Measurements from ENCODE around the gene ZC3H14.

ZC3H14 gene

DNA sequence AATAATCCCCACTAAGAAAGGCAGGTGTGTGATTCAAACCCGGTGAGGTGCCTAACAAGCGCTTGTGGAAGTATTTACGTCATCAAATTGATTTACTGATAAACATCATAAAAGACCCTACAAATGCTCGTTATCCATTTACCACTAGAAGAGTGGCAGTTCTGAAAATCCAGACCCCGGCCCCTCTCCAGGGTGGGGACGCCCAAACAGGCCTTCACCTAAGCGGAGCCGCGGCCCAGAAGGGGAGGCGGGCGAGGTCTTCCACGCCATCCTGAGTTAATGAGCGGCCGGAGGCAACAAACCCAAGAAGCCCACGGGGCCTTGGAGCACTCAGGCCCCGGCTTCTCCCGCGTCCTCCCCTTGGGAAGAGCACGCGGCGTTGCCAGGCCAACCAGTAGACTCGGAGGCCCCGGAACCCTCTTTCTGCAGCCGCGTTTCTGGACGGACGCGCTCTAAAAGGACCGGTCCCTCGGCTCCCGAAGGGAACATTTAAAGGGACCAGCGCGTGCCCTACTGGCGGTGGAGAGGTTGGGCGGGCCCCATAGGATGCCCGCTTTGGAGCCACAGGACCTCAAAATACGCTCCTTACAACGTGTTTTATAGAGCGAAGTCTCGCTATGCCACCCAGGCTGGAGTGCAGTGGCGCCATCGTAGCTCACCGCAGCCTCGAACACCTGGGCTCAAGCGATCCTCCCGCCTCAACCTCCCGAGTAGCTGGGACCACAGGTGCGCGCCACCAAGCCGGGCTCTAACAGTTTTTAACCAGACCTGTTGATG, 11.6 kb upstream of the ZC3H14 start:
- peak; percentile 92 for DNase-seq (ENCODE audit: low spot score)

DNA sequence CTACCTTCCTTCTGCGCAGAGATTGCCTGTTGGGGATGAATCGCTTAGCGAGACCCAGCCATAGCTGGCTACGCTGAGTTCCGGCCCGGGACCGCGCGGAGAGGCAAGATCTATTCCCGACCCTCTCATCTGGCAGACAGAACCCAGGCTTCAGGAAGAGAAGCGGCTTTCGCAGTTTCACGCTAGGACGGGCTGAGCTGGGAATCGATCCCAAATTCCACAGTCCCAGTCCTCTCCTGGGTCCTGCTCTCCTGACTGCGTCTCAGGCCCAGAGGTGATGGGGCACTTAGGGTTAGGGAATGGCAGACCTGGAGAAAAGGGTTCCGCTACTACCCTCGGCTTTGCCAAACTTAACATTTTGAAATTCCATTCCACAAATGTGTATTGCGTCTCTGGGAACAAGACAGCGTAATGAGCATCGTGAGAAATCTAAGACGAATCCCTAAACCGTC, 10.8 kb upstream of the ZC3H14 start:
- DNase-seq (ENCODE audit: low spot score), result peak; percentile 40

DNA sequence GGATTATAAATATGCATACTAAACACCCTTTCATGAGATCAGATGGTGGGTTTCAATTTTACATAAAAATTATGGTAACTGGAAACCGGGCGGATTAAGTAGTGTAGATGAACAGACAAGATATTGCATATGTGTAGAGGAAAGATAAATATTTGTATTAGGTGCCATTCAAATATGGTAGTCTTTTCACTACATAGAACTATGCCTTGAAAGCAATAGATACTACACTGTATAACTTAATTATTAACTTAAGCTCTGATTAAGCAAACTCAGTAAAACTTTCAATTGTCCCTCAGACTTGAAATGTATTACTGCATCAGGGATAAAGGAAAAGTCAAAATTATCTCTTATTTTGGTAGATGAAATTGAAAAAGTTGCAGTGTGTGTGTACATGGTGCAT, 10.0 kb upstream of the ZC3H14 start:
- DNase-seq (ENCODE audit: low spot score), result no peak

DNA sequence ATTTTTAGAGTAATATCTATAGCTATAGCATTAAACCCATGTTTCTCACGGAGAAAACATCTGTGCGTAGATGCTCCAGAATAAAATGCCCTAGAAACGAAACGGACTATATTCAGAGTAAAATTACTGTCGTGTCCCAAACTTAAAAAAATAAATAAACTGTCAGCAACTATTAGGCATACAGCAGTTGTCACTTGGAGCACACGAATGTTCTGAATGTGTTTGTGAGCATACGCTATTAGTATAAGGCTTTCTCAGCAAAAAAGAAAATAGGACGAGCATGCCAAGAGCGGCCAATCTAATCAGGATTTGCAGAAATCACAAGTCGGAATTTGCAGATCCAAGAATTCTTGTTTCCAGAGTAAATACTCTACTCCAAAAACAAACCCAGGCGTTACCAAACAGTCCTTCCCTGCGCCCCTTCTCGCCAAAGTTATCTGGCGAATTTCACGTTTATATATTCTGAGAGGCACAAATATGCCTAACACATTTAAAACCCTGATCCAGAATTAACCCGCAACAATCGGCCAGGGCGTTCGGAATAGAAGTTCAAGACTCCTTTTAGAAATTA, 8.9 kb upstream of the ZC3H14 start:
- no peak for DNase-seq (ENCODE audit: low spot score)

DNA sequence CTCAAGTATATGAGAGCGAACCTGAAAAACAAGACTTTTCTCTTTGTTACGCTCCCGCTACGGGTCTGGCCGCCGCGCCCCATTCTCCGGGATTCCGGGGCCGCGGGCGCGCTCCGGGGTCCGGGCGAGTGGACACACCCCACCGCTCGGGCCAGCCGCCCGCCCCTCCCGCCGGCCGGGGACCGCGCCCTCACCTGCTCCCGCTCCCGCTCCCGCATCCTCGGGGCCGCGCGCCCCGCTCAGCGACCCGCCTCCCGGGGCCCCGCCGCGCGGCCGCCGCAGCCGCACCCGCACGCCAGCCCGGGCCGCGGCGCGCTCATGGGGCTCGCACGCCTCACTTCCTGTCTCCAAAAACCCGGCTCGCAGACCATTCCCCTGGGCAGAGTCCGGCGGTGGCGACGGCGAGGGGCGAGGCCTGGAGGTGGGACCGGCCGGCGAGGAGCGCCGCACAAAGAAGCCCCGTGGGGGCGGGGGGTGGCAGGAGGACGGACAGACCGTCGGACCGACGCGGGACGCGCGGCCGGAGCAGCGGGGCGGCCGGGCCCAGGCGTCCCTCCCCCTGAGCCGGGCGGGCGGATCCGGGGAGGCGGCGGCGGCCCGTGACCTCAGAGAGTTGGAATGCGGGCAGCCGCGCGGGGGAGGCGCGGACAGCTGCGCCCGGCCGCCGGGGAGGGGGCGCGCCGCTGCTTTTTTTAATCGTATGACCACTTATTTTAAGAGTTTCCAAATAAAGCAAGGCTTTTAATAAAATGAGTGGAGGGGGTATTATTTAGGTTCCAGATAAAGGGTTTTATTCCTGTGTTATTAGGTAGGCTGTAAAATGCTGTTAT, 8.2 kb upstream of the ZC3H14 start, which contains the start of gene PTPN21:
TSS of gene PTPN21 (minus strand) at position 551 of the 830 bp plus-strand sequence. CDS start 4,590 bp downstream, outside the sequence.
- DNase-seq (ENCODE audit: low spot score), result peak; percentile 95

DNA sequence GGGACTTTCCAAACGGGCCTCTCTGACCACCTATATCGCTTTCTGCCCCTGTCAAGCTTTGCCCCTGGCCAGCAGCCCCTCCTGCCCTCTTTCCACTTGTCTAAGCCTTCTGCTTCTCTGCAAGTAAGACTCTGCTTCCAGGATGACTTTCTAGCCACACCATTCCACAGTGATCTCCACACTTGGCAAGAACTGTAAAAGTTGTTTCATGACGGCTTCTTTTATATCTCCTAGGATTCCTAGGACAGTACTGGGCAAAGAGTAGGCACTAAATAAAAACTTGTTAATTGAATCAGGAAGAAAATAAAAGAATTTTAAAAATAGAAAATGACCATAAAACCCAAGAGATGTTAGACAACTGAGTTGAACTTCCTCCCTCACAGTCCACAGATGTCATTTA, 6.3 kb upstream of the ZC3H14 start:
- DNase-seq (ENCODE audit: low spot score), result peak; percentile 23

DNA sequence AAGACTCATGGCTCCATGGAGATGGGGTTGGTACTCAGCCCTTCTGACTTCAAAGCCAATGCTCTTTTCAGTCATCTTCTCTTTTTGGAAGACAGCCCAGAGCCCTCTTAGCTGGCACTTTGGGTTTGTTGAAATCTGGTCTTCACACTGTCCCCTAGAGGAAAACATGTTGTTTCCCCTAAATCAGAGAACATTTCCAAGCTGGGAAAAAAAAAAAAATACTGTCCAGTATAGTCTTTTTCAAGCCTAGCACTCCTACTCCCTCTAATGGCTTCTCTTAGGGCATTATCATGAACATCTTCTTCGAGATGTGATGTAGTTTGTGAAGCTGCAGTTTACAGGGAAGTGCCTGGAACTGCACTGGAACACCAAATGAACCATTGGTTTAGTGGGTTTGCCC, 3.0 kb upstream of the ZC3H14 start:
- DNase-seq (ENCODE audit: low spot score), result peak; percentile 46

DNA sequence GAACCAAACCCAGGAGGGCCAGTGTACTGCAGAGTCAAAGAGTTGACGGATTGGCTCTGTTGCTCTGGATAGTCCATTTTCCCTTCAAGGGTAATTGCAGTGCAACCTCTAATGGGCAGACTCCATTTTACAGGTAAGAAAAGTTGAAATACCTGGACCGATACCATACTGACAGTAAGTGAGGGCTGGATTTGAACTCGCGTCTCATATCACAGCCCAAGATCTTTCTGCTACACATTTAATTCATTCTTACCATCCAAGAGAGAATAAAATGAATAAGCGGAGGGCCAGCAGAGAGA, 356 bp upstream of the ZC3H14 start:
- DNase-seq (ENCODE audit: low spot score), result peak; percentile 7

DNA sequence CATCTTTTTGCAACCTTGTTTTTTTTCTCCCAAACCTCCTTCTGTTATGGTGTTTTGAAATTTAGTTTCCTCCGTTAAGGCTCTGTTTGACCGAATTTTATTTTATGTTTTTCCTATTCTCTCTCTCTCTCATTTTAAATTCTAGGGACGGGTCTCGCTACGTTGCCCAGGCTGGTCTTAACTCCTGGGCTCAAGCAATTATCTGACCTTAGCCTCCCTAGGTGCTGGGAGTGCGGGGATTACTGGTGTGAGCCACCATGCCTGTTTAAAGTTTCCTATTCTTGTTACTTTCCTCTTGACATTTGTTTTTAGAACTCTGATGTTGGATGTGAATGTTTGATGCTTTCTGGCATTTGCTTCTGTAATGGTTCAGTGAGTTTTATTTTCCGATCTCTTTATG, 1.0 kb downstream of the ZC3H14 start:
- no peak for DNase-seq (ENCODE audit: low spot score)

DNA sequence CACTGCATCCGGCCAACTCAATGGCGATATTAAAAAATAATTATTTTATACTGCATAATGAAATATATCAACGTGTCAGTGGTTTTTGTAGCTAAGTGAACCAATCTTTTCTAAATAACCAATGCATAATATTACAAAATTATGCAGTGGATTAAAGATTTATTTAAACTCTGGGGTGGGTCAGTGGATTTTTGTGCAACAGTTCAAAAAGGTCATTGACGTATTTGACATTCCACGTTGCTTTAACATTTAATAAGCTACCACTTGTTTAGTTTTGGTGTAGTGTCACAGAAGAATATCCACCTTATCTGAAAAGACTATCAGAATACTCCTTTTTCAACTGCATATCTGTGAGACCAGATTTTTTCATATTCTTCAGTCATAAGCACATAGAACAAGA, 2.6 kb downstream of the ZC3H14 start:
- DNase-seq (ENCODE audit: low spot score), result no peak

DNA sequence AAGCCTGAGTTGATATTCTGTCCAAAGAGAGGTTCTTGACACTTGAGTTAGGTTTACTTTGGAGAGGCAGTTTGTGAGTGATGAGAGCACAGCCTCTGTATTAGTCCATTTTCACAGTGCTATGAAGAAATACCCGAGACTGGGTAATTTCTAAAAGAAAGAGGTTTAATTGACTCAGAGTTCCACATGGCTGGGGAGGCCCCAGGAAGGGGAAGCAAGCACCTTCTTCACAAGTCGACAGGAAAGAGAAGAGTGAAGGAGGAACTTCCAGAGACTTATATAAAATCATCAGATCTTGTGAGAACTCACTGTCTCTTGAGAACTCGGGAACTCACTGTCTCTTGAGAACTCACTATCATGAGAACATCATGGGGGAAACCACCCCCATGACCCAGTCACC, 5.4 kb downstream of the ZC3H14 start:
- no peak for DNase-seq (ENCODE audit: low spot score)

DNA sequence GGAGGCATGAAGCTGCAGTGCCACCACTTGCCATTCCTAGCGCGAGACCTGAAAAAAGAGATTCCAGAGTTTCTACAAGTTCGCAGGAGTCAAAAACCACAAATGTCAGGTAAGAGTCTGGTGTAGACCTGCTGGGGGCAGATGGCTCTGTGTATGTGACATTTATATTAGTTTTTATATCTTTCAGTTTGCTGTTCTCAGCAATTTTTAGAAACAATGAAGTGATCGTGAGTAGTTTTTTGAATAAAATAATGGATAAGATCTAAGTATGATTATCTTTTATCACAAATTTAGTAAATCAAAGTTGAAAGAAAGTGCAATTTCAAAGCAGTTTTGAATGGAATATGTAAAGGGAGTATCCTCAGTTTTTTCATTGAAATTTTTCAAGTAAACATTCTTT, 9.3 kb downstream of the ZC3H14 start:
- DNase-seq (ENCODE audit: low spot score), result no peak

DNA sequence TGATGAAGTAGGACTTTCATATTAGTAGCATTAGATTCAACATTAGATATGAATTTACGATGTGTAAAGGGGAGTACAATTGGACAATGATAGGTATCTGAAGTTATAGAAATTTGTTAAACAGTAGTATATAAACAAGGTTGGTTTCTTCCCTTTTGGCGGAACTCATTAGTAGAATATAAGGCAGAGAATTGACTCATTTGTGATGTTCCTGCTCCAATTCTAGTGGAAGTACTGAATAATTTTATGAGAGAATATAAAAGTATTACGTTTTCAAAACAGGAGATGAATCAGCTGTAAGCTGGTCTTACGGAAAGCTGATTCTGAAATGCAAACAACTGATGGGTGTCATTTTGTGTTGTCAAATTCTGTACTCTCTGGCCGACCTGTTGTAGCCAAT, 13.4 kb downstream of the ZC3H14 start:
- no peak for DNase-seq (ENCODE audit: low spot score)

DNA sequence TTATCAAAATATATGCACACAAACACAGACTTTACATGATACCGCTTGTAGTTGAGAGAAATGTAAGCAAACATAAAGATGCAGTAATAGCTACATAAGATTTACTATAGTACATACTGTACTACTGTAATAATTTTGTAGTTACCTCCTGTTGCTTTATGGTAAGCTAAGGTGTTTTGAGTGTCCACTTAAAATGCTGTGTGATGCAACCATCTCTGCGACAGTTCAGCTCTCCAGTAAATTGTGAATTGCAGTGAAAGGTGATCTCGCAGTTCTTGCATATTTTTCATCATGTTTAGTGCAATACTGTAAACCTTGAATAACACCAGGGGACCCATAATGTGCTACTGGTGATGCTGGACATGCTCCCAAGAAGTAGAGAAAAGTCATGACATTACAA, 21.6 kb downstream of the ZC3H14 start:
- DNase-seq (ENCODE audit: low spot score), result no peak

DNA sequence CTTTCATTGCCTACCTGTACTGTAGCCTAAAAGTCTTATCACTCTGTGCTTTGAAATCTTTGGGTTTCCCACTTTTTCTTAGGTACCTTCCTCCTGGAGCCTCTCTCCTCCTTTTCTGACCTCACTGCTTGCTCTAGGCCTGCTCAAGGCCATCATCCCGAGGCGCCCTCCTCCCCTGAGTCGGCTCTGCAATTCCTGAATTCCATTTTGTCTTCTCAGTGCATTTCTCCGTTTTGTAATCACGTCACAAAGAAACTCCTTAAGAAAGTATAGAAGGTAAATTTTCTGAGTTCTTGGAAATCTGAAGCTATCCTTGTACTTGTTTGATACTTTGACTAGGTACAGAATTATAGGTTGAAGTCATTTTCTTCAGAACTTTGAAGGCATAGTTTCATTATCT, 25.2 kb downstream of the ZC3H14 start:
- no peak for DNase-seq (ENCODE audit: low spot score)

DNA sequence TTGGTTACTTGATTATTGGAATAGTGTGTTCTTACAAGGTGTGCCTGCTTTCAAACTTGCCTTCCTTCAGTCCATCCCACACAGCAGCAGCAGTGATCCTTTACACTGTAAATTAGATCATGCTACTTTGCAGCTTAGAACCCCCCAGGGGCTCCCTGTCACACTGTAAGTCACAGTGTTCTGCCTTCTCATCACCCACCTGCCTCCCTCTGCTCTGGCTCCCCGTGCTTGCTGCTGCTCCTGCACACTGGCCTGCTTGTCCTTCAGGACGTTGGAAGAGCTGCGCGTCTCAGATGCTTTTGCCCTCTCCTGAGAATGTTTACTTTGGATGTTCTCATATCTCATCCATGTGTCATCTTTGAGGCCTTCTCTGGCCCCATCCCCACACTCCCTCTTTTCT, 27.3 kb downstream of the ZC3H14 start:
- no peak for DNase-seq (ENCODE audit: low spot score)

DNA sequence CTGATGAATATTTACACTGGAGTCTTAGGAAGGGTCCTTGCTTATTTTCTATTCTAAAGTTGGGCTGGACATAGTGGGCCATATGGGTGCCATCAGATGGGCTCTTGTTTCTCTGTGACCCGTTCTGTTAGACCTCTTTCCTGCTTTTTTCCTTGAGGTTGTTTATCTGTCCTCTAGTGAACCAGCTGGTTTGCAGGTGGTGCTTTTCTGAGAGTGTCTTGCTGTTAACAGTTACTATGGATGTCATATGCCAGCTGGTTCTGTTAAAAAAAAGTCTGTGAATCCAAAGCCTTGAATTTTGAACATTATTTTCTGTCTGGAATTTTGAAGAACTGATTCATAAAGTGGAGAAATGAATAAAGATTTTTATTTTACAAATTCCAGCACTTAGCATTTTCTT, 29.2 kb downstream of the ZC3H14 start:
- DNase-seq (ENCODE audit: low spot score), result no peak

DNA sequence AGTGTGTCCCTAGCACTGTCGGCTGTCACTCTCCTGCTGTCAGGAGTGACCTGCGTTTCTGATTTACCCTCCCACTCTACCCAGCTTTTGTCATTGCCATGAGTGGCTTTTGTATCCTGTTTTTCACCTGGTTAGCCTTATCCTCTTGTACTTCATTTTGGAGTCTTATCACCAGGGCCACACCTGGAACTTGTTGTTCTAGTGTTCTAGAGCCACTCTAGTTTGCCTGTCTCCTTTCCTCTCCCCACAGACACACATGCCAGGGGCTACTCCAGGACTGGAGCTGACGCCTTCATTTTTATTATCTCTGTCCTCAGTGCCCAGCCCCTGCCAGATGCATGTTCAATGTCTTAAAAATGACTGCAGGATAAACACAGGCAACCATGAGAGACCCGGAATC, 34.2 kb downstream of the ZC3H14 start:
- DNase-seq (ENCODE audit: low spot score), result no peak

DNA sequence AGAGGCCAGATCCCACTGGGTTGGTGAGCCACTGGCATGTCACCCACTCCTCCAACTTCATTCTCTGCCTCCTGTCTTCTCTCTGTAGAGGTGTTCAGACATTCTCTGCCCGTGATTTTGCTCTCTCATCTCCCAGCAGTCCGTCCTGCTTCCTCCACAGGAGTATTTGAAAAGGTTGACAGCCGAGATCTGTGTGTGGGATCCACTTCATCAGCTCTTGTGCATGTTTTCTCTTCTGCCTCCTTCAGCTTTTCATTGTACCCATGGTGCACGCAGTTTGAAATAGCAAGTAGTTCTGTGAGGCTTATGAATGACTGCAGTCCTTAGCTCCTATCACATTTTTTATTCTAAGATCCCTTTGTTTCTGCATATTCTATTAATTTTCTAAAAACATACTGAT, 34.8 kb downstream of the ZC3H14 start:
- DNase-seq (ENCODE audit: low spot score), result no peak

DNA sequence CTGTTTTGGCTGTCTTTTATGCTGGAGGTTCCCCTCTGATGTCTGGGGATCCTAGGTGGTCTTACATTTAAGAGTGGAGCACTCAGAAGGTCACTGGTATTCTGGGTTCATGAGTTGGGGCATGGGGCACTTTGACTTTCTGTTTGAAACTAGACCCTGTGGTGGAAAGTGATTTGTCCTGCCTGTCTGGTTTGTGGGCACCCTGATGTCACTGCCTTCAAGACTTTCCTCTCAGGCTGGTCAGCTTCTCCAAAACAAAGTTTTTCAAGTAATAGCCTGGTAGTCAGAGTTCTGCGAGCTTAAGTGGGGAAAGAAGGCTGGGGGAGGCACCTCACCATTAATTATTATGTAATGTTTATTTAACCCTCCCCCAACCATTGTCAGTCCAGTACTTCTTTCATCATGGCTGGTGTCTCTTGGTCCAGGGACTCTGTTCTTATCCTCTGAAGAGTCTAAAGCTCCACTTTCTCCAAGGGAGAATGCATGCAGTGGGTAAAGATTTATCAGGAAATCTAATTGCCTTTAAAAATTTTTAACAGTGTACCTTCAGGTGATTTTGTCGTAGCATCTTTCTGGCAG, 35.3 kb downstream of the ZC3H14 start:
- no peak for DNase-seq (ENCODE audit: low spot score)

DNA sequence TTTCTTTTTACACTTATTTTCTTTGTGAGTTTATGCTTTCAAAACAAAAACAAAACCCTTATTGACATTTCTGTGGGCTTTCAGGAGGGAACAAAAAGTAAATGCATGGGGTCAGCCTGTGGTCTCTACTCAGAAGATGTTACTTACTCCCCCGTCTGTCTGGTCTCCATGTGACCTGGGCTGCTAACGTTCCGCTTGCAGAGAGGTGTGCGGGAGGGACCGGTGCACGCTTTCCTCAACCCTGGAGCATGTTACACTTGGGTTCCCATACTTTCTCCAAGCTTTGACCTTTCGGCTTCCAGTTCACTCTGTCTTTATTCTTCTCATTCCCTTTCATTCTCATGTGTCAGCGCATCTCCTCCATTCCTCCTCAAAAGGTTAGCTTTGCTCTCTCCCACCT, 36.5 kb downstream of the ZC3H14 start:
- DNase-seq (ENCODE audit: low spot score), result no peak

DNA sequence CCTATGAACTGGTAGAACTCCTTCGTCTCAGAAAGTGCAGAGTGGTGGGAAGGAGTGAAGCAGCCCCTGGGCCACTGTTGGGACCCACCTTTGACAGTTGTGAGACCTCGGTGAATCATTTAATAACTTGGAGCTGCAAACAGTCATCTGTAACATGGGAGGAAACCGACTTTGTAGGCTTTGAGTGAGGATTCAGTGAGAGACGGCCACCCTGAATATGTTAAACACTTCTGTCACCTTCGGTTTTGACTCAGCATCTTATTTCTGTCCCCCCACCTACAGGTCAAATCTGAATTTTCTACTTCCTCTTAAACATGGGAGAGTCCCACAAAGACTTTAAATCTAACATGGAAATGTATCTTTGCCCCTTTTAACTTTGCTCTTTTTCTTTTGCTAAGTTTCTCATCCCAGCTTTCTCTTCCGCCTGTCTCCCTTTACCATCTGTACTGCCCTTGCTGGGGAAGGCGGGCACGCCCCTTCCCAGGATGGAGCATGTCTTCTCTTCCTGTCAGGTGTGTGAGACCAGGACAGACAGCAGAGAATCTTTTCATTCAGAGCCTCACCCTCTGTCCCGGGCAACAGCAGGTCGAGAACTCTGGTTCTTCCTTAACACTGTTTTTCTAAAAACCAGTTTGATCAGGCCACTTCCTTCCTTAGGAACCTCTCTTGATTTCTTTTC, 37.1 kb downstream of the ZC3H14 start:
- no peak for DNase-seq (ENCODE audit: low spot score)
